Neural cell (in vitro differentiated cells): ENCODE results near the gene TRNAU1AP. TPM values are rescaled to one million over a fixed set of nuclear protein-coding genes. Genes with fewer than 3 reads are reported as not detected.

Experiments used
- H2AFZ ChIP-seq: fragments of 200-600, 300-800 bp; sonication (generic), shearing (Covaris generic); 2 replicates; pipeline ENCODE4 v1.6.0; 2014; ENCODE audit warnings: low read depth, mild to moderate bottlenecking, antibody characterized with exemption, low read length, moderate library complexity
- H3F3A ChIP-seq: fragments of 200-600 bp; shearing (Covaris generic); 2 replicates; pipeline ENCODE4 v1.6.1; 2016; ENCODE audit warnings: mild to moderate bottlenecking, moderate library complexity, mixed read lengths, antibody characterized with exemption, low read length; ENCODE audit not compliant: insufficient read depth, poor library complexity, severe bottlenecking
- H3K27ac ChIP-seq: fragments of 200-600, 300-800 bp; sonication (generic), shearing (Covaris generic); 2 replicates; pipeline ENCODE4 v1.5.1; 2014; ENCODE audit warnings: mild to moderate bottlenecking, low read length, moderate library complexity
- H3K27me3 ChIP-seq: fragments of 300-800, 200-600 bp; sonication (generic), shearing (Covaris generic); 2 replicates; pipeline ENCODE4 v1.6.0; 2014; ENCODE audit warnings: mild to moderate bottlenecking, low read depth, low read length, moderate library complexity; ENCODE audit not compliant: insufficient read depth
- H3K36me3 ChIP-seq: fragments of 300-800, 200-600 bp; sonication (generic), shearing (Covaris generic); 2 replicates; pipeline ENCODE4 v1.5.1; 2014; ENCODE audit warnings: mild to moderate bottlenecking, antibody characterized with exemption, low read length, moderate library complexity; ENCODE audit not compliant: insufficient read depth
- H3K4me2 ChIP-seq: fragments of 300-800, 200-600 bp; sonication (generic), shearing (Covaris generic); 2 replicates; pipeline ENCODE4 v1.6.0; 2014; ENCODE audit warnings: mild to moderate bottlenecking, low read length
- H3K4me3 ChIP-seq: fragments of 300-800, 200-600 bp; sonication (generic), shearing (Covaris generic); 2 replicates; pipeline ENCODE4 v1.5.1; 2014; ENCODE audit warnings: mild to moderate bottlenecking, low read length, moderate library complexity
- H3K79me2 ChIP-seq: fragments of 200-600 bp; shearing (Covaris generic); replicated peaks from 2 replicates; pipeline ENCODE4 v1.6.0; 2014; ENCODE audit warnings: mild to moderate bottlenecking, low read length, moderate library complexity; ENCODE audit not compliant: insufficient read depth
- H3K9ac ChIP-seq: fragments of 300-800, 200-600 bp; sonication (generic), shearing (Covaris generic); 2 replicates; pipeline ENCODE4 v1.6.1; 2016; ENCODE audit warnings: mild to moderate bottlenecking, low read length, mixed read lengths
- H3K9me2 ChIP-seq: fragments of 200-600 bp; shearing (Covaris generic); 2 replicates; pipeline ENCODE4 v1.6.1; 2016; ENCODE audit warnings: mild to moderate bottlenecking, low read length, mixed read lengths; ENCODE audit not compliant: insufficient read depth
- H3K9me3 ChIP-seq: fragments of 200-600, 300-800 bp; sonication (generic), shearing (Covaris generic); 2 replicates; pipeline ENCODE4 v1.6.1; 2016; ENCODE audit warnings: mild to moderate bottlenecking, mixed run types, low read length, moderate library complexity, mixed read lengths
- H4K20me1 ChIP-seq: fragments of 200-600 bp; shearing (Covaris generic); 2 replicates; pipeline ENCODE4 v1.6.1; 2016; ENCODE audit warnings: mild to moderate bottlenecking, mixed run types; ENCODE audit not compliant: insufficient read depth
- EP300 ChIP-seq: fragments of 450-650 bp; conservative IDR thresholded peaks from 2 replicates; pipeline ENCODE4 v1.6.1; 2014; ENCODE audit warnings: antibody characterized with exemption, mild to moderate bottlenecking, moderate library complexity; ENCODE audit not compliant: poor library complexity, severe bottlenecking
- EZH2 ChIP-seq: fragments of 200-600, 300-800 bp; shearing (Covaris generic), sonication (generic); IDR thresholded peaks from 2 replicates; pipeline ENCODE4 v1.6.1; 2014; ENCODE audit warnings: antibody characterized with exemption, low read length, borderline replicate concordance, mild to moderate bottlenecking; ENCODE audit not compliant: insufficient read depth, poor library complexity, severe bottlenecking
- MXI1 ChIP-seq: fragments of 450-650 bp; conservative IDR thresholded peaks from 2 replicates; pipeline ENCODE4 v1.6.1; 2014; ENCODE audit warnings: antibody characterized with exemption, mild to moderate bottlenecking; ENCODE audit not compliant: poor library complexity, severe bottlenecking
- POLR2AphosphoS5 ChIP-seq: IDR thresholded peaks from 2 replicates; pipeline ENCODE4 v1.6.1; 2012
- RAD21 ChIP-seq: fragments of 450-650 bp; conservative IDR thresholded peaks from 2 replicates; pipeline ENCODE4 v1.6.1; 2014; ENCODE audit warnings: antibody characterized with exemption, mild to moderate bottlenecking, moderate library complexity
- SMC3 ChIP-seq: fragments of 450-650 bp; conservative IDR thresholded peaks from 2 replicates; pipeline ENCODE4 v1.6.1; 2014; ENCODE audit warnings: antibody characterized with exemption, mild to moderate bottlenecking, moderate library complexity; ENCODE audit not compliant: poor library complexity
- TAF1 ChIP-seq: IDR thresholded peaks from 2 replicates; pipeline ENCODE4 v1.6.1; 2012; ENCODE audit warnings: low read depth
- polyA plus RNA-seq: library from polyadenylated mRNA; depleted of rRNA; stranded (reverse); fragments of >200 nt; gene quantifications from 2 replicates; pipeline ENCODE4 v1.2.3, GENCODE V29; 2014
- TF ChIP-seq, protein P1 (sequence below): IDR thresholded peaks from 2 replicates; pipeline ENCODE4 v1.6.1; 2012; ENCODE audit warnings: borderline replicate concordance
- TF ChIP-seq, protein P2 (sequence below): fragments of 450-650 bp; IDR thresholded peaks from 2 replicates; pipeline ENCODE4 v1.5.1; 2014; ENCODE audit warnings: antibody characterized with exemption, mild to moderate bottlenecking, moderate library complexity; ENCODE audit not compliant: poor library complexity, severe bottlenecking

TRNAU1AP gene
- polyA plus RNA-seq, 1 donor from 2014 or later: 91.6 TPM

DNA sequence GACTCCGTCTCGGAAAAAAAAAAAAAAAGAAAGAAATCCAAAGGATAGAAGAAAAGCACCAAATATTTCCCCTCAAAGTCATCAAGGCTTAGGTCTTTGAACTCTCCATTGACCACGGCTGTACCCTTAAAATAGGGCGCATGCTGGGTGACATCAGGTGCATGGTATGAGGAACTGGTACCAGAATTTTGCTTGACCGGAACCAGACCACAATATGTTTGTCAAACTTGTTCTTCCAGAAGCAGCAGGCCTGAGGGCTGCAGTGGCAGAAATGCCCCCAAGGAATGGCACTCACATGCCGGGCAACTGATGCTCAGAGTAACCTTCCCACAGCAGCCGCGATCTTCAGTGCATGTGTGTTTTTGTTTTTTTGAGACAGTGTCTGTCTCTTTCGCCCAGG lies 26.0 kb upstream of the TRNAU1AP start:
- H3F3A ChIP-seq: no peaks in the 10 kb centered on the region
- no peaks in the 10 kb centered on the region for H4K20me1 ChIP-seq
- no peak overlapping the region for H3K9ac ChIP-seq
- no peaks in the 10 kb centered on the region for H3K9me2 ChIP-seq
- TF ChIP-seq SMC3 (no peak), MXI1 (no peak), TAF1 (no peak)
- TF ChIP-seq, protein P1, sequence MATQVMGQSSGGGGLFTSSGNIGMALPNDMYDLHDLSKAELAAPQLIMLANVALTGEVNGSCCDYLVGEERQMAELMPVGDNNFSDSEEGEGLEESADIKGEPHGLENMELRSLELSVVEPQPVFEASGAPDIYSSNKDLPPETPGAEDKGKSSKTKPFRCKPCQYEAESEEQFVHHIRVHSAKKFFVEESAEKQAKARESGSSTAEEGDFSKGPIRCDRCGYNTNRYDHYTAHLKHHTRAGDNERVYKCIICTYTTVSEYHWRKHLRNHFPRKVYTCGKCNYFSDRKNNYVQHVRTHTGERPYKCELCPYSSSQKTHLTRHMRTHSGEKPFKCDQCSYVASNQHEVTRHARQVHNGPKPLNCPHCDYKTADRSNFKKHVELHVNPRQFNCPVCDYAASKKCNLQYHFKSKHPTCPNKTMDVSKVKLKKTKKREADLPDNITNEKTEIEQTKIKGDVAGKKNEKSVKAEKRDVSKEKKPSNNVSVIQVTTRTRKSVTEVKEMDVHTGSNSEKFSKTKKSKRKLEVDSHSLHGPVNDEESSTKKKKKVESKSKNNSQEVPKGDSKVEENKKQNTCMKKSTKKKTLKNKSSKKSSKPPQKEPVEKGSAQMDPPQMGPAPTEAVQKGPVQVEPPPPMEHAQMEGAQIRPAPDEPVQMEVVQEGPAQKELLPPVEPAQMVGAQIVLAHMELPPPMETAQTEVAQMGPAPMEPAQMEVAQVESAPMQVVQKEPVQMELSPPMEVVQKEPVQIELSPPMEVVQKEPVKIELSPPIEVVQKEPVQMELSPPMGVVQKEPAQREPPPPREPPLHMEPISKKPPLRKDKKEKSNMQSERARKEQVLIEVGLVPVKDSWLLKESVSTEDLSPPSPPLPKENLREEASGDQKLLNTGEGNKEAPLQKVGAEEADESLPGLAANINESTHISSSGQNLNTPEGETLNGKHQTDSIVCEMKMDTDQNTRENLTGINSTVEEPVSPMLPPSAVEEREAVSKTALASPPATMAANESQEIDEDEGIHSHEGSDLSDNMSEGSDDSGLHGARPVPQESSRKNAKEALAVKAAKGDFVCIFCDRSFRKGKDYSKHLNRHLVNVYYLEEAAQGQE: no peak
- no peaks in the 10 kb centered on the region for H3K36me3 ChIP-seq
- peaks cover 4% of the 10 kb centered on the region for H3K79me2 ChIP-seq
- H3K27ac ChIP-seq: no peak overlapping the region
- no peaks in the 10 kb centered on the region for H3K9me3 ChIP-seq
- no peak overlapping the region for H2AFZ ChIP-seq
- no peak overlapping the region for H3K4me2 ChIP-seq
- H3K4me3 ChIP-seq: no peak overlapping the region
- H3K27me3 ChIP-seq: no peaks in the 10 kb centered on the region

DNA sequence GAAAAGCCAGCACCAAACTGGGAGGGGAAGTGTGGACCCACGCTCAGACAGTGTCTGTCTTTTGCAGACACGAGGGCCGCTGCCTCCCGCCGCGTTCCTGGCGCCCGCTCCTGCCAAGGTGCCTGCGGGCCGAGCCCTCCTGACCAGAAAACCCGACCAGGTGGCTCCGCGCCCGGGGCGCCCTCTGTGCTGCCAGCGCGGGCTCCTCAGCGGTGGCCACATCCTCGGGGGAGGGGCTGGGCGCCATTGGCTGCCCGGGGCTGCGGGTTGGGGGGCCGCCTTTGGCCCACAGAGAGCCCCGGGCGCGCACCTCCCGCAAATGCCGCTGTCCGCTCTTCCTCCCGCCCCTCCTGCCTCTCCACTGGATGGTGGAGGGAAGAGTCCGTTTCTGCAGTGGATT lies 22.4 kb upstream of the TRNAU1AP start:
- Histone ChIP-seq H3F3A (no peaks in the 10 kb centered on the region), H4K20me1 (no peaks in the 10 kb centered on the region), H3K4me3 (no peak overlapping the region), H3K36me3 (no peaks in the 10 kb centered on the region), H3K27me3 (no peaks in the 10 kb centered on the region), H3K4me2 (no peak overlapping the region), H2AFZ (no peak overlapping the region), H3K9me2 (no peaks in the 10 kb centered on the region), H3K79me2 (no peaks in the 10 kb centered on the region), H3K9me3 (no peaks in the 10 kb centered on the region), H3K9ac (no peak overlapping the region), H3K27ac (no peak overlapping the region)
- no peak for TF ChIP-seq EP300
- no peak for TF ChIP-seq SMC3
- TF ChIP-seq, protein P1: no peak
- no peak for TF ChIP-seq RAD21
- TF ChIP-seq MXI1: no peak
- TF ChIP-seq POLR2AphosphoS5: no peak

DNA sequence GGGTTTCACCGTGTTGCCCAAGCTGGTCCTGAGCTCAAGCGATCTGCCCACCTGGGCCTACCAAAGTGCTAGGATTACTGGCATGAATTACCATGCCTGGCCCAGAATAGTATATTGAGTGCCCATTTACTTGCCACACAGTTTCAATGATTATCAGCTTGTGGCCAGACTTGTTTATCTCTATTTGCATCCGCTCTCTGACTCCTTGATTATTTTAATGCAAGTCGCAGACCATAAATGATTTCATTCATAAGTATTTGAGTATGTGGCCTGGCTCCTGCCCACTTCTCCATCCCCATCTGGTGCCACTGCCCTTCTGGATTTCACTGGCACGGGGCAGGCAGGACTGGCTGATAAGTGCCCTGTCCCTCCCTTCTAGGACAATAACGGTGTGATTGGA lies 18.2 kb upstream of the TRNAU1AP start:
- Histone ChIP-seq H3K9me3 (no peaks in the 10 kb centered on the region), H3F3A (no peaks in the 10 kb centered on the region), H3K79me2 (no peaks in the 10 kb centered on the region), H4K20me1 (no peaks in the 10 kb centered on the region), H3K27me3 (no peaks in the 10 kb centered on the region), H3K9ac (no peak overlapping the region), H2AFZ (no peak overlapping the region), H3K36me3 (peaks cover 6% of the 10 kb centered on the region), H3K4me3 (no peak overlapping the region), H3K9me2 (no peaks in the 10 kb centered on the region), H3K4me2 (no peak overlapping the region), H3K27ac (no peak overlapping the region)
- TF ChIP-seq, protein P2, sequence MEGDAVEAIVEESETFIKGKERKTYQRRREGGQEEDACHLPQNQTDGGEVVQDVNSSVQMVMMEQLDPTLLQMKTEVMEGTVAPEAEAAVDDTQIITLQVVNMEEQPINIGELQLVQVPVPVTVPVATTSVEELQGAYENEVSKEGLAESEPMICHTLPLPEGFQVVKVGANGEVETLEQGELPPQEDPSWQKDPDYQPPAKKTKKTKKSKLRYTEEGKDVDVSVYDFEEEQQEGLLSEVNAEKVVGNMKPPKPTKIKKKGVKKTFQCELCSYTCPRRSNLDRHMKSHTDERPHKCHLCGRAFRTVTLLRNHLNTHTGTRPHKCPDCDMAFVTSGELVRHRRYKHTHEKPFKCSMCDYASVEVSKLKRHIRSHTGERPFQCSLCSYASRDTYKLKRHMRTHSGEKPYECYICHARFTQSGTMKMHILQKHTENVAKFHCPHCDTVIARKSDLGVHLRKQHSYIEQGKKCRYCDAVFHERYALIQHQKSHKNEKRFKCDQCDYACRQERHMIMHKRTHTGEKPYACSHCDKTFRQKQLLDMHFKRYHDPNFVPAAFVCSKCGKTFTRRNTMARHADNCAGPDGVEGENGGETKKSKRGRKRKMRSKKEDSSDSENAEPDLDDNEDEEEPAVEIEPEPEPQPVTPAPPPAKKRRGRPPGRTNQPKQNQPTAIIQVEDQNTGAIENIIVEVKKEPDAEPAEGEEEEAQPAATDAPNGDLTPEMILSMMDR: no peak
- no peak for TF ChIP-seq EP300
- TF ChIP-seq EZH2: no peak
- no peak for TF ChIP-seq RAD21
- TF ChIP-seq, protein P1: no peak
- no peak for TF ChIP-seq TAF1
- no peak for TF ChIP-seq SMC3
- no peak for TF ChIP-seq POLR2AphosphoS5
- no peak for TF ChIP-seq MXI1
